ENCODE results near the gene AGAP1. TPM values are rescaled to one million over a fixed set of nuclear protein-coding genes. Genes with fewer than 3 reads are reported as not detected.

Gene AGAP1
- total RNA-seq, 2 experiments from 2014 or later, result not detected

- Histone ChIP-seq H3K4me2 (ENCODE audit: low read length) (no peak overlapping the region), H3K27ac (ENCODE audit: low read depth, low read length, poor library complexity, severe bottlenecking) (no peak overlapping the region), H3K4me1 (ENCODE audit: insufficient read depth, low read length, poor library complexity, severe bottlenecking) (no peaks in the 10 kb centered on the region), H3K79me2 (ENCODE audit: insufficient read depth, low read depth, low read length) (no peaks in the 10 kb centered on the region), H4K20me1 (ENCODE audit: insufficient read depth, low read length) (no peaks in the 10 kb centered on the region), H3K9me2 (ENCODE audit: insufficient read depth, low read length) (no peaks in the 10 kb centered on the region), H3K4me3 (ENCODE audit: low read depth, low read length, poor library complexity, severe bottlenecking) (no peak overlapping the region), H3K9me3 (ENCODE audit: low read length) (no peaks in the 10 kb centered on the region), H2AFZ (ENCODE audit: low read length) (no peak overlapping the region), H3K36me3 (ENCODE audit: insufficient read depth, low read length) (no peaks in the 10 kb centered on the region)
- intact Hi-C loops (cut with micrococcal nuclease; ENCODE audit: unreplicated experiment), result no loop called here
- BruUV-seq (replicated peaks), result no TSS peak
- TF ChIP-seq CTCF (conservative IDR thresholded peaks at IDR 0.05; ENCODE audit: low read length), result no peak
- no peak for TF ChIP-seq EZH2phosphoT487 (IDR thresholded peaks at IDR 0.05; ENCODE audit: borderline replicate concordance, low read depth, low read length)
- DNase-seq (ENCODE audit: low spot score), result no peak
- ChIA-PET CTCF (ENCODE audit: unreplicated experiment) (no interaction called here), POLR2A (interaction anchor here (0.5 kb wide), 1 partner anchor 11 kb away, joined by 4 read pairs; no protein-coding TSS in a partner anchor)
Measured at GRCh38 chr2:235688511-235689426, 194.9 kb downstream of the AGAP1 start.

- Histone ChIP-seq H3K9me2 (ENCODE audit: insufficient read depth, low read length) (no peaks in the 10 kb centered on the region), H2AFZ (ENCODE audit: low read length) (no peak overlapping the region), H4K20me1 (ENCODE audit: insufficient read depth, low read length) (no peaks in the 10 kb centered on the region), H3K27ac (ENCODE audit: low read depth, low read length, poor library complexity, severe bottlenecking) (no peak overlapping the region), H3K36me3 (ENCODE audit: insufficient read depth, low read length) (no peaks in the 10 kb centered on the region), H3K9me3 (ENCODE audit: low read length) (no peaks in the 10 kb centered on the region), H3K4me2 (ENCODE audit: low read length) (no peak overlapping the region), H3K79me2 (ENCODE audit: insufficient read depth, low read depth, low read length) (no peaks in the 10 kb centered on the region), H3K4me3 (ENCODE audit: low read depth, low read length, poor library complexity, severe bottlenecking) (no peak overlapping the region), H3K4me1 (ENCODE audit: insufficient read depth, low read length, poor library complexity, severe bottlenecking) (no peaks in the 10 kb centered on the region)
- no peak for TF ChIP-seq CTCF (conservative IDR thresholded peaks at IDR 0.05; ENCODE audit: low read length)
- TF ChIP-seq EZH2phosphoT487 (IDR thresholded peaks at IDR 0.05; ENCODE audit: borderline replicate concordance, low read depth, low read length), result no peak
- ChIA-PET CTCF (ENCODE audit: unreplicated experiment) (interaction anchor here (0.5 kb wide), 1 partner anchor 584 kb away, joined by 3 read pairs; no protein-coding TSS in a partner anchor), POLR2A (no interaction called here)
- DNase-seq (ENCODE audit: low spot score), result no peak
- BruUV-seq (replicated peaks), result no TSS peak
- intact Hi-C loops (cut with micrococcal nuclease; ENCODE audit: unreplicated experiment), result no loop called here
Measured at GRCh38 chr2:235689427-235689853, 195.6 kb downstream of the AGAP1 start.

All from OCI-LY7 (cell line).